ENCODE results near the gene PRKCB. TPM values are rescaled to one million over a fixed set of nuclear protein-coding genes. Genes with fewer than 3 reads are reported as not detected.
A peak's percentile ranks its signal among the peaks of the same experiment; 100 is the strongest.
"Not testable (repeated sequence)": the region's sequence is repeated elsewhere in the genome, so short reads cannot be mapped to it uniquely, and the experiment has no call there.

PRKCB gene
- total RNA-seq, 1 donor from 2014 or later, result 24.1 TPM

DNA sequence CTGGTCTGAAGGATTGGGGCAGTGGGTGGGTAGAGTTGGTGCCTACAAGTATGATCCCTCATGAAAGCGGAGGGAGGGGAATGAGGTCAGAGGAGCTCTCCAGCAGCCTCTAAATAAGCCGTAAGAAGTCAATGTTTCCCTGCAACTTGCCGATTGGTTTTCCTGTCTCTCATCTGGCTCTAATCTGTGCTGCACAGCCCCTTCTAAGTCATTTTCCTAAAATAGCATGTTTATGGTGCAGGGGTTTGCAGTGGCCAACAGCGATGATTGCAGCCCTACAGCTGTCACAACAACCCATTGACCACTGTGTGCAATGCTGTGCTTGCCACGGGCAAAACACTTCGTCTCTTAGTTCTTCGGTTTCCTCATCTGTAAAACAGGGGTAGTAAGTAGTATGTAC is 189.2 kb downstream of the PRKCB start:
- ATAC-seq, result no peak
- no peaks in the 10 kb centered on the region for H3K4me1 ChIP-seq
- intact Hi-C loops (cut with DNase I), result no loop called here

GRCh38 chr16:24027466-24027865 is 191.7 kb downstream of the PRKCB start:
- H3K9me3 ChIP-seq, result no peaks in the 10 kb centered on the region
- H3K27me3 ChIP-seq (ENCODE audit: low read depth), result no peaks in the 10 kb centered on the region
- no peak overlapping the region for H3K27ac ChIP-seq
- H3K4me3 ChIP-seq, result no peak overlapping the region
- intact Hi-C loops (cut with DNase I), result no loop called here
- ATAC-seq, result no peak
- DNase-seq, result no peak
- H3K4me1 ChIP-seq, result no peaks in the 10 kb centered on the region
- TF ChIP-seq CTCF (IDR thresholded peaks at IDR 0.05), result no peak
- H3K36me3 ChIP-seq, result no peaks in the 10 kb centered on the region

More for the DNA sequence above, 189.2 kb downstream of the PRKCB start:
- Histone ChIP-seq H3K4me3 (no peak overlapping the region), H3K36me3 (no peaks in the 10 kb centered on the region), H3K9me3 (no peaks in the 10 kb centered on the region), H3K27me3 (ENCODE audit: low read depth) (no peaks in the 10 kb centered on the region), H3K27ac (no peak overlapping the region)
- no peak for DNase-seq
- no peak for TF ChIP-seq CTCF (IDR thresholded peaks at IDR 0.05)

GRCh38 chr16:24029841-24030240 is 194.1 kb downstream of the PRKCB start:
- ATAC-seq; intact Hi-C loops (cut with DNase I); H3K9me3 ChIP-seq: not testable (repeated sequence)

GRCh38 chr16:24035127-24035842 is 199.5 kb downstream of the PRKCB start:
- Histone ChIP-seq H3K27me3 (ENCODE audit: low read depth) (no peaks in the 10 kb centered on the region), H3K36me3 (no peaks in the 10 kb centered on the region), H3K27ac (no peak overlapping the region), H3K4me1 (no peaks in the 10 kb centered on the region), H3K4me3 (no peak overlapping the region), H3K9me3 (no peaks in the 10 kb centered on the region)
- intact Hi-C loops (cut with DNase I), result no loop called here
- no peak for TF ChIP-seq CTCF (IDR thresholded peaks at IDR 0.05)
- peak in 1 of 2 donors; percentile 47 for ATAC-seq
- no peak for DNase-seq

More at GRCh38 chr16:24029841-24030240, 194.1 kb downstream of the PRKCB start:
- not testable (repeated sequence) for H3K4me1 ChIP-seq; H3K4me3 ChIP-seq; H3K27me3 ChIP-seq (ENCODE audit: low read depth); H3K27ac ChIP-seq; H3K36me3 ChIP-seq; DNase-seq

DNA sequence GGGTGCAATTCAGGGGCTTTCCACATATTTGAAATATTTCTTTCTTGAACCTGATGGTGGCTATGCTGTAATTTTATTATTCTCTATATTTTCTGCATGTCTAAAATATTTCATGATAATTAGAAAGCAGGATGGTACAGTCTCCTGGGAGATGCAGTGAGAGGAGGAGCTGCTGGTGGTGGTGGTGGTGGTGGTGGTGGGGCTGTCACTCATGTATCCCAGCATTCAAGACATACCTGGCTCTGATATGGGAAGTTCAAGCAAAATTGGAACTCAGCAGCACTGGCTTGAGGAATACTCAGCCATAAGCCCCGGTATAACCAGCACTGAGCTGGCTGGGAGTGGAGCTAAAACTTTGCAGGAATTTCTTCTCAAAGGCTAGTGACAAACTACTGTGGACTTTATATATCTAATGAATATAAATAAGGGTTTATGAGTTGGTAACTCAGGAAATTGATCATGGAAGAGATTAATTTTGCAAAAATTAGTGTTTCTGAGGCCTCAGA is 200.3 kb downstream of the PRKCB start:
- intact Hi-C loops (cut with DNase I), result no loop called here
- Histone ChIP-seq H3K27me3 (ENCODE audit: low read depth) (no peaks in the 10 kb centered on the region), H3K9me3 (no peaks in the 10 kb centered on the region), H3K36me3 (no peaks in the 10 kb centered on the region), H3K4me1 (no peaks in the 10 kb centered on the region), H3K4me3 (no peak overlapping the region), H3K27ac (no peak overlapping the region)
- no peak for DNase-seq
- ATAC-seq, result no peak
- no peak for TF ChIP-seq CTCF (IDR thresholded peaks at IDR 0.05)

DNA sequence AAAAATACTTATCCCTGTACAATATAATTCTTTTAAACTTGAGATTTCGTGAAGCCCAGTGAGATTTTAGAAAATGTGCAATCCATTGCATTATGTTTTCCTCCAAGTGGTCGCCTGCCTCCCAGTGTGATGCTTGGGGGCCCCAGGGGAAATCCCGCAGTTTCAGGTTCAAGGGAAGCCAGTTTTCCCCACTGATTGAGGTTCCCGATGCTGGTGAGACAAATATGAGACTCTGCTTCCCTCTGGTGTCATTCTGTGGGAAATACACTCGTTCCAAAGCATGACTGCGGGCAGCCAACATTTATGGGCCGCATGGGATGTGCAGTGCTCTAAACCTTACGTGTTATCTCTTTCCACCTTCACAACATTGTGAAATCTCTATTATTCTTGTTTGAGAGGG is 200.8 kb downstream of the PRKCB start:
- no peak for DNase-seq
- peak; percentile 59 for TF ChIP-seq CTCF (IDR thresholded peaks at IDR 0.05)
- Histone ChIP-seq H3K27ac (no peak overlapping the region), H3K9me3 (no peaks in the 10 kb centered on the region), H3K4me1 (no peaks in the 10 kb centered on the region), H3K4me3 (no peak overlapping the region), H3K36me3 (no peaks in the 10 kb centered on the region), H3K27me3 (ENCODE audit: low read depth) (no peaks in the 10 kb centered on the region)
- intact Hi-C loops (cut with DNase I), result no loop called here
- peak in 1 of 2 donors; percentile 55 for ATAC-seq
